ENCODE results near the gene LAMTOR3. TPM values are rescaled to one million over a fixed set of nuclear protein-coding genes. Genes with fewer than 3 reads are reported as not detected.

The LAMTOR3 gene
- total and polyA plus RNA-seq, 2 experiments from 2014 or later: 40.8 to 64.5 TPM

DNA sequence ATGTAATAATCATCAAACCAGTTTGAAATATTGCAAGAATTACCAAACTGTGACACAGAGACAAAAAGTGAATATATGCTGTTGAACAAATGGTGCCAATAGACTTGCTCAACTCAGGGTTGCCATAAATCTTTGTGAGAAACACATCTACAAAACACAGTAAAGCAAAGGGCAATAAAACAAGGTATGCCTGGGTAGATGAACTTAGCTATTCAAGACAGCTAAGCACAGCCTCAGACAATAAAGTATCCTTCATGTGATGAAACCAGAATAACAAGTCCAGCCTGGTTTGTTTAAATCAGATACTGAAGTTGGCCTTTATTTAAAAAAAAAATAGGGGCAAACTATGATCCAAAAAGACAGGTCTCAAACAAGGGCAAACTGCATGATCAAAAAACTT, 19.2 kb downstream of the LAMTOR3 start:
- H3K79me2 ChIP-seq (replicated peaks; ENCODE audit: insufficient read depth): no peaks in the 10 kb centered on the region
- H3K4me1 Mint-ChIP-seq: no peaks in the 10 kb centered on the region
- H3K36me3 Mint-ChIP-seq (ENCODE audit: low read depth): peaks cover 2% of the 10 kb centered on the region; the same call in 1 of the 3 replicates
- no peaks in the 10 kb centered on the region for H3K36me3 ChIP-seq (ENCODE audit: insufficient read depth)
- H3K27me3 ChIP-seq (ENCODE audit: insufficient read depth): no peaks in the 10 kb centered on the region
- no peak for DNase-seq (ENCODE audit: low spot score)
- H4K20me1 ChIP-seq (replicated peaks; ENCODE audit: insufficient read depth): no peaks in the 10 kb centered on the region
- no peak overlapping the region for H3K27ac Mint-ChIP-seq
- no peak for ATAC-seq
- H3K9me2 ChIP-seq (ENCODE audit: insufficient read depth): no peaks in the 10 kb centered on the region
- H3K9me3 Mint-ChIP-seq: no peaks in the 10 kb centered on the region
- TF ChIP-seq ZNF114 (CRISPR knock-in tag; IDR thresholded peaks at IDR 0.05): no peak
- H3K4me1 ChIP-seq (ENCODE audit: insufficient read depth): no peaks in the 10 kb centered on the region
- no peaks in the 10 kb centered on the region for H3F3A ChIP-seq (replicated peaks; ENCODE audit: low read depth)
- no peak overlapping the region for H2AFZ ChIP-seq
- H3K4me2 ChIP-seq: no peak overlapping the region
- H3K27me3 Mint-ChIP-seq (ENCODE audit: insufficient read depth, low read depth, poor library complexity): no peaks in the 10 kb centered on the region
- no peak overlapping the region for H3K27ac ChIP-seq (ENCODE audit: low read depth)
- H3K4me3 ChIP-seq: no peak overlapping the region
- H3K4me3 Mint-ChIP-seq: no peak overlapping the region

DNA sequence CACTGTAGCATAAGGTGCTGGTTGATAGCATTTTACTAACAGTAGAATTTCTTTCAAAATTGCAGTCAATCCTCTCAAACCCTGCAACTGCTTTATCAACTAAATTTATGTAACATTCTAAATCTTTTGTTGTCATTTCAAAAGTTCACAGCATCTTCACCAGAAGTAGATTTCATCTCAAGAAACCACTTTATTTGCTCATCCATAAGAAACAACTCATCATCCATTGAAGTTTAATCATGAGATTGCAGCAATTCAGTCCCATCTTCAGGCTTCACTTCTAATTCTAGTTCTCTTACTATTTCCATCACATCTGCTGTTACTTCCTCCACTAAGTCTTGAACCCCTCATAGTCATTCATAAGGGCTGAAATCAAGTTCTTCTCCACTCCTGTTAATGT, 21.7 kb downstream of the LAMTOR3 start:
- no peak overlapping the region for H3K27ac Mint-ChIP-seq
- no peaks in the 10 kb centered on the region for H3K9me2 ChIP-seq (ENCODE audit: insufficient read depth)
- no peaks in the 10 kb centered on the region for H3K9me3 Mint-ChIP-seq
- H3K36me3 Mint-ChIP-seq (ENCODE audit: low read depth): no peaks in the 10 kb centered on the region
- H3K27me3 Mint-ChIP-seq (ENCODE audit: insufficient read depth, low read depth, poor library complexity): no peaks in the 10 kb centered on the region
- H3K4me1 Mint-ChIP-seq: peaks cover 7% of the 10 kb centered on the region; the same call in 2 of the 3 replicates
- no peaks in the 10 kb centered on the region for H3F3A ChIP-seq (replicated peaks; ENCODE audit: low read depth)
- H3K4me2 ChIP-seq: no peak overlapping the region
- no peaks in the 10 kb centered on the region for H3K79me2 ChIP-seq (replicated peaks; ENCODE audit: insufficient read depth)
- no peaks in the 10 kb centered on the region for H3K36me3 ChIP-seq (ENCODE audit: insufficient read depth)
- H3K27me3 ChIP-seq (ENCODE audit: insufficient read depth): no peaks in the 10 kb centered on the region
- H3K4me3 ChIP-seq: no peak overlapping the region
- no peak overlapping the region for H2AFZ ChIP-seq
- no peaks in the 10 kb centered on the region for H4K20me1 ChIP-seq (replicated peaks; ENCODE audit: insufficient read depth)
- DNase-seq (ENCODE audit: low spot score): no peak
- H3K27ac ChIP-seq (ENCODE audit: low read depth): no peak overlapping the region
- no peaks in the 10 kb centered on the region for H3K4me1 ChIP-seq (ENCODE audit: insufficient read depth)
- TF ChIP-seq EZH2phosphoT487 (IDR thresholded peaks at IDR 0.05; ENCODE audit: unreplicated experiment) (no peak), ZNF114 (CRISPR knock-in tag; IDR thresholded peaks at IDR 0.05) (no peak), JUNB (IDR thresholded peaks at IDR 0.05; ENCODE audit: unreplicated experiment) (no peak)
- TF ChIP-seq, protein P1, sequence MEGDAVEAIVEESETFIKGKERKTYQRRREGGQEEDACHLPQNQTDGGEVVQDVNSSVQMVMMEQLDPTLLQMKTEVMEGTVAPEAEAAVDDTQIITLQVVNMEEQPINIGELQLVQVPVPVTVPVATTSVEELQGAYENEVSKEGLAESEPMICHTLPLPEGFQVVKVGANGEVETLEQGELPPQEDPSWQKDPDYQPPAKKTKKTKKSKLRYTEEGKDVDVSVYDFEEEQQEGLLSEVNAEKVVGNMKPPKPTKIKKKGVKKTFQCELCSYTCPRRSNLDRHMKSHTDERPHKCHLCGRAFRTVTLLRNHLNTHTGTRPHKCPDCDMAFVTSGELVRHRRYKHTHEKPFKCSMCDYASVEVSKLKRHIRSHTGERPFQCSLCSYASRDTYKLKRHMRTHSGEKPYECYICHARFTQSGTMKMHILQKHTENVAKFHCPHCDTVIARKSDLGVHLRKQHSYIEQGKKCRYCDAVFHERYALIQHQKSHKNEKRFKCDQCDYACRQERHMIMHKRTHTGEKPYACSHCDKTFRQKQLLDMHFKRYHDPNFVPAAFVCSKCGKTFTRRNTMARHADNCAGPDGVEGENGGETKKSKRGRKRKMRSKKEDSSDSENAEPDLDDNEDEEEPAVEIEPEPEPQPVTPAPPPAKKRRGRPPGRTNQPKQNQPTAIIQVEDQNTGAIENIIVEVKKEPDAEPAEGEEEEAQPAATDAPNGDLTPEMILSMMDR (conservative IDR thresholded peaks at IDR 0.05; ENCODE audit: low read depth in 2 of 2): no peak
- TF ChIP-seq, protein P2, sequence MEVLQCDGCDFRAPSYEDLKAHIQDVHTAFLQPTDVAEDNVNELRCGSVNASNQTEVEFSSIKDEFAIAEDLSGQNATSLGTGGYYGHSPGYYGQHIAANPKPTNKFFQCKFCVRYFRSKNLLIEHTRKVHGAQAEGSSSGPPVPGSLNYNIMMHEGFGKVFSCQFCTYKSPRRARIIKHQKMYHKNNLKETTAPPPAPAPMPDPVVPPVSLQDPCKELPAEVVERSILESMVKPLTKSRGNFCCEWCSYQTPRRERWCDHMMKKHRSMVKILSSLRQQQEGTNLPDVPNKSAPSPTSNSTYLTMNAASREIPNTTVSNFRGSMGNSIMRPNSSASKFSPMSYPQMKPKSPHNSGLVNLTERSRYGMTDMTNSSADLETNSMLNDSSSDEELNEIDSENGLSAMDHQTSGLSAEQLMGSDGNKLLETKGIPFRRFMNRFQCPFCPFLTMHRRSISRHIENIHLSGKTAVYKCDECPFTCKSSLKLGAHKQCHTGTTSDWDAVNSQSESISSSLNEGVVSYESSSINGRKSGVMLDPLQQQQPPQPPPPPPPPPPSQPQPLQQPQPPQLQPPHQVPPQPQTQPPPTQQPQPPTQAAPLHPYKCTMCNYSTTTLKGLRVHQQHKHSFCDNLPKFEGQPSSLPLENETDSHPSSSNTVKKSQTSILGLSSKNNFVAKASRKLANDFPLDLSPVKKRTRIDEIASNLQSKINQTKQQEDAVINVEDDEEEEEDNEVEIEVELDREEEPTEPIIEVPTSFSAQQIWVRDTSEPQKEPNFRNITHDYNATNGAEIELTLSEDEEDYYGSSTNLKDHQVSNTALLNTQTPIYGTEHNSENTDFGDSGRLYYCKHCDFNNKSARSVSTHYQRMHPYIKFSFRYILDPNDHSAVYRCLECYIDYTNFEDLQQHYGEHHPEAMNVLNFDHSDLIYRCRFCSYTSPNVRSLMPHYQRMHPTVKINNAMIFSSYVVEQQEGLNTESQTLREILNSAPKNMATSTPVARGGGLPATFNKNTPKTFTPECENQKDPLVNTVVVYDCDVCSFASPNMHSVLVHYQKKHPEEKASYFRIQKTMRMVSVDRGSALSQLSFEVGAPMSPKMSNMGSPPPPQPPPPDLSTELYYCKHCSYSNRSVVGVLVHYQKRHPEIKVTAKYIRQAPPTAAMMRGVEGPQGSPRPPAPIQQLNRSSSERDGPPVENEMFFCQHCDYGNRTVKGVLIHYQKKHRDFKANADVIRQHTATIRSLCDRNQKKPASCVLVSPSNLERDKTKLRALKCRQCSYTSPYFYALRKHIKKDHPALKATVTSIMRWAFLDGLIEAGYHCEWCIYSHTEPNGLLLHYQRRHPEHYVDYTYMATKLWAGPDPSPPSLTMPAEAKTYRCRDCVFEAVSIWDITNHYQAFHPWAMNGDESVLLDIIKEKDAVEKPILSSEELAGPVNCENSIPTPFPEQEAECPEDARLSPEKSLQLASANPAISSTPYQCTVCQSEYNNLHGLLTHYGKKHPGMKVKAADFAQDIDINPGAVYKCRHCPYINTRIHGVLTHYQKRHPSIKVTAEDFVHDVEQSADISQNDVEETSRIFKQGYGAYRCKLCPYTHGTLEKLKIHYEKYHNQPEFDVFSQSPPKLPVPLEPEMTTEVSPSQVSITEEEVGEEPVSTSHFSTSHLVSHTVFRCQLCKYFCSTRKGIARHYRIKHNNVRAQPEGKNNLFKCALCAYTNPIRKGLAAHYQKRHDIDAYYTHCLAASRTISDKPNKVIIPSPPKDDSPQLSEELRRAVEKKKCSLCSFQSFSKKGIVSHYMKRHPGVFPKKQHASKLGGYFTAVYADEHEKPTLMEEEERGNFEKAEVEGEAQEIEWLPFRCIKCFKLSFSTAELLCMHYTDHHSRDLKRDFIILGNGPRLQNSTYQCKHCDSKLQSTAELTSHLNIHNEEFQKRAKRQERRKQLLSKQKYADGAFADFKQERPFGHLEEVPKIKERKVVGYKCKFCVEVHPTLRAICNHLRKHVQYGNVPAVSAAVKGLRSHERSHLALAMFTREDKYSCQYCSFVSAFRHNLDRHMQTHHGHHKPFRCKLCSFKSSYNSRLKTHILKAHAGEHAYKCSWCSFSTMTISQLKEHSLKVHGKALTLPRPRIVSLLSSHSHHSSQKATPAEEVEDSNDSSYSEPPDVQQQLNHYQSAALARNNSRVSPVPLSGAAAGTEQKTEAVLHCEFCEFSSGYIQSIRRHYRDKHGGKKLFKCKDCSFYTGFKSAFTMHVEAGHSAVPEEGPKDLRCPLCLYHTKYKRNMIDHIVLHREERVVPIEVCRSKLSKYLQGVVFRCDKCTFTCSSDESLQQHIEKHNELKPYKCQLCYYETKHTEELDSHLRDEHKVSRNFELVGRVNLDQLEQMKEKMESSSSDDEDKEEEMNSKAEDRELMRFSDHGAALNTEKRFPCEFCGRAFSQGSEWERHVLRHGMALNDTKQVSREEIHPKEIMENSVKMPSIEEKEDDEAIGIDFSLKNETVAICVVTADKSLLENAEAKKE (CRISPR knock-in tag; IDR thresholded peaks at IDR 0.05): no peak
- H3K4me3 Mint-ChIP-seq: no peak overlapping the region
- no peak for ATAC-seq

Measured in GM23338 (cell line).